Medulla oblongata (tissue), 1 donor: ENCODE measurements around the gene SUV39H2.
"Not testable (repeated sequence)": the region's sequence is repeated elsewhere in the genome, so short reads cannot be mapped to it uniquely, and the experiment has no call there.

Experiments
- DNase-seq: peaks from one replicate; pipeline ENCODE4 v3.0.0-alpha.2; 2015; ENCODE audit errors: extremely low spot score

Gene SUV39H2

GRCh38 chr10:14875941-14876340 lies 2.7 kb upstream of the SUV39H2 start:
- DNase-seq, result no peak

- no peak for DNase-seq
These were observed 1.9 kb upstream of the SUV39H2 start for GRCh38 chr10:14876764-14877163.

GRCh38 chr10:14879124-14879927 lies 660 bp downstream of the SUV39H2 start:
- peak; percentile 7 for DNase-seq

GRCh38 chr10:14879928-14880193 lies 1.2 kb downstream of the SUV39H2 start:
- DNase-seq, result no peak

GRCh38 chr10:14880229-14880628 lies 1.6 kb downstream of the SUV39H2 start:
- no peak for DNase-seq

GRCh38 chr10:14884082-14884481 lies 5.4 kb downstream of the SUV39H2 start:
- DNase-seq, result no peak

- no peak for DNase-seq
These were observed 10.7 kb downstream of the SUV39H2 start for GRCh38 chr10:14889318-14889717.

- no peak for DNase-seq
These were observed 12.5 kb downstream of the SUV39H2 start for GRCh38 chr10:14891151-14891550.

- DNase-seq, result no peak
These were observed 25.7 kb downstream of the SUV39H2 start for GRCh38 chr10:14904316-14904732.

GRCh38 chr10:14904864-14905263 lies 26.2 kb downstream of the SUV39H2 start:
- no peak for DNase-seq

- no peak for DNase-seq
These were observed 27.2 kb downstream of the SUV39H2 start for GRCh38 chr10:14905890-14906289.

- no peak for DNase-seq
These were observed 28.1 kb downstream of the SUV39H2 start for GRCh38 chr10:14906765-14907164.

- DNase-seq, result not testable (repeated sequence)
These were observed 28.9 kb downstream of the SUV39H2 start for GRCh38 chr10:14907591-14907990.

- no peak for DNase-seq
These were observed 30.4 kb downstream of the SUV39H2 start for GRCh38 chr10:14909101-14909500.

- DNase-seq, result no peak
These were observed 32.3 kb downstream of the SUV39H2 start for GRCh38 chr10:14910953-14911352.

- no peak for DNase-seq
These were observed 33.1 kb downstream of the SUV39H2 start for GRCh38 chr10:14911801-14912200.

- no peak for DNase-seq
These were observed 37.9 kb downstream of the SUV39H2 start for GRCh38 chr10:14916600-14916999.

- no peak for DNase-seq
These were observed 39.2 kb downstream of the SUV39H2 start for GRCh38 chr10:14917827-14918226.

- DNase-seq, result no peak
These were observed 40.3 kb downstream of the SUV39H2 start for GRCh38 chr10:14918964-14919363.

GRCh38 chr10:14924013-14924412 lies 45.3 kb downstream of the SUV39H2 start:
- no peak for DNase-seq

GRCh38 chr10:14925268-14925667 lies 46.6 kb downstream of the SUV39H2 start:
- DNase-seq, result no peak

- no peak for DNase-seq
These were observed 47.4 kb downstream of the SUV39H2 start for GRCh38 chr10:14926061-14926470.

GRCh38 chr10:14926722-14927416 lies 48.2 kb downstream of the SUV39H2 start:
- peak; percentile 4 for DNase-seq
